ENCODE measurements around the gene UPF3A. TPM values are rescaled to one million over a fixed set of nuclear protein-coding genes. Genes with fewer than 3 reads are reported as not detected.

UPF3A gene
- total and polyA plus RNA-seq, 10 of the 15 experiments (the other 5 are each of a cell fraction or from before 2014, with no cell fraction given) = 18.6 to 61.5 (median 43.3) TPM

DNA sequence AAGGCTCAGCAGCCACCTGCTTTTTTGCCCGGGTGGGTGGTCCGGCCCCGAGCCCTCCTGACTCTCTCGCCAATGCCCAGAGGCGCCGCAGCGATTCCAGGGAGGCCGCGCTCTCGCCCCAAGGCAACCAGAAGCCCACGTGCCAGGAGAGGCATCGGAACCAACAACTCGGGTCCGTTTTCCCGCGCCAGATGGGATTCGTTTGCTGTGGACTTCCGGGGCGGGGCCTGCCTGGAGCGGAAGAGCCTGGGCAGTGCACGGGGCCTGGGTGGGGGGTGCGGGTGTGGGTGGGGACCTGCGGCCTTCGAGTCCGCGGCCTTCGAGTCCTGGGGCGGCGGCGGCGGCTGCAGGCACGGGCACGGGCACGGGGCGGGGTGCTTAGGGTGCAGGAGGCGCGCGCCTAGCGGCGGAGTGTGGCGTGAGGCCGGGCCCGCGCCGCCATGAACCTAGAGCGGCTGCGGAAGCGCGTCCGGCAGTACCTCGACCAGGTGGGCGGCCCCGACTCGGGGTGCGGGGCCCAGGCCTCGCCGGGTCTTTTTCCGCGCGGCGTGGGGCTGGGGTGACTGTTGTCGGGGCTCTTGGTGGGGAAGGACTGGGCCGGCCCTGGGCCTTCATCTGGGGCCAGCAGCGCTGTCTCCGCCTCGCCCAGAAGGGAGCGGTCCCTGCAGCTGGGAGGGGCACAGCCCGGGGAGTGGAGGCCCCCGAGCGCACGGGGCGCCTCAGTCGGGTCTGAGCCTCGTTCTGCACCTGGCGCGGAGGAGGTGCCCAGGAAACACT, 46.6 kb upstream of the UPF3A start, which contains the start of gene CDC16 (continued):
- TF ChIP-seq, protein P1, sequence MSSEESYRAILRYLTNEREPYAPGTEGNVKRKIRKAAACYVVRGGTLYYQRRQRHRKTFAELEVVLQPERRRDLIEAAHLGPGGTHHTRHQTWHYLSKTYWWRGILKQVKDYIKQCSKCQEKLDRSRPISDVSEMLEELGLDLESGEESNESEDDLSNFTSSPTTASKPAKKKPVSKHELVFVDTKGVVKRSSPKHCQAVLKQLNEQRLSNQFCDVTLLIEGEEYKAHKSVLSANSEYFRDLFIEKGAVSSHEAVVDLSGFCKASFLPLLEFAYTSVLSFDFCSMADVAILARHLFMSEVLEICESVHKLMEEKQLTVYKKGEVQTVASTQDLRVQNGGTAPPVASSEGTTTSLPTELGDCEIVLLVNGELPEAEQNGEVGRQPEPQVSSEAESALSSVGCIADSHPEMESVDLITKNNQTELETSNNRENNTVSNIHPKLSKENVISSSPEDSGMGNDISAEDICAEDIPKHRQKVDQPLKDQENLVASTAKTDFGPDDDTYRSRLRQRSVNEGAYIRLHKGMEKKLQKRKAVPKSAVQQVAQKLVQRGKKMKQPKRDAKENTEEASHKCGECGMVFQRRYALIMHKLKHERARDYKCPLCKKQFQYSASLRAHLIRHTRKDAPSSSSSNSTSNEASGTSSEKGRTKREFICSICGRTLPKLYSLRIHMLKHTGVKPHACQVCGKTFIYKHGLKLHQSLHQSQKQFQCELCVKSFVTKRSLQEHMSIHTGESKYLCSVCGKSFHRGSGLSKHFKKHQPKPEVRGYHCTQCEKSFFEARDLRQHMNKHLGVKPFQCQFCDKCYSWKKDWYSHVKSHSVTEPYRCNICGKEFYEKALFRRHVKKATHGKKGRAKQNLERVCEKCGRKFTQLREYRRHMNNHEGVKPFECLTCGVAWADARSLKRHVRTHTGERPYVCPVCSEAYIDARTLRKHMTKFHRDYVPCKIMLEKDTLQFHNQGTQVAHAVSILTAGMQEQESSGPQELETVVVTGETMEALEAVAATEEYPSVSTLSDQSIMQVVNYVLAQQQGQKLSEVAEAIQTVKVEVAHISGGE (CRISPR knock-in tag; IDR thresholded peaks at IDR 0.05) = peak; percentile 91
- TF ChIP-seq SREBF1 (IDR thresholded peaks at IDR 0.05; ENCODE audit: low read length) (no peak), BHLHE40 (IDR thresholded peaks at IDR 0.05; ENCODE audit: borderline replicate concordance in 1 of 2, low read depth in 2 of 2, low read length in 1 of 2) (peak; percentile 85 to 90), RB1 (IDR thresholded peaks at IDR 0.05; ENCODE audit: borderline replicate concordance) (peak; percentile 64; the same call in 1 of the 2 replicates), FOS (IDR thresholded peaks at IDR 0.05; ENCODE audit: borderline replicate concordance, extremely low read depth, insufficient read length) (no peak), TCF12 (IDR thresholded peaks at IDR 0.05; ENCODE audit: low read depth, low read length) (0 out of 2 replicates have a peak, but pooled peaks have one; percentile 61), MYB (IDR thresholded peaks at IDR 0.05; ENCODE audit: borderline replicate concordance, low read depth, low read length) (no peak), SPI1 (IDR thresholded peaks at IDR 0.05; ENCODE audit: borderline replicate concordance, insufficient read depth, low read depth, low read length) (no peak), POLR2A (IDR thresholded peaks at IDR 0.05; ENCODE audit: low read depth, low read length) (peak; percentile 86), IKZF2 (IDR thresholded peaks at IDR 0.05) (0 out of 4 replicates have a peak, but pooled peaks of 1 of the 2 experiments have one; percentile 41), FOXM1 (IDR thresholded peaks at IDR 0.05; ENCODE audit: low read depth, low read length) (no peak), HDAC6 (IDR thresholded peaks at IDR 0.05; ENCODE audit: unreplicated experiment) (no peak), SIN3A (IDR thresholded peaks at IDR 0.05; ENCODE audit: low read depth, low read length) (peak; percentile 29; the same call in 1 of the 2 replicates), STAT3 (IDR thresholded peaks at IDR 0.05; ENCODE audit: low read depth, low read length) (no peak)
- TF ChIP-seq, protein P2, sequence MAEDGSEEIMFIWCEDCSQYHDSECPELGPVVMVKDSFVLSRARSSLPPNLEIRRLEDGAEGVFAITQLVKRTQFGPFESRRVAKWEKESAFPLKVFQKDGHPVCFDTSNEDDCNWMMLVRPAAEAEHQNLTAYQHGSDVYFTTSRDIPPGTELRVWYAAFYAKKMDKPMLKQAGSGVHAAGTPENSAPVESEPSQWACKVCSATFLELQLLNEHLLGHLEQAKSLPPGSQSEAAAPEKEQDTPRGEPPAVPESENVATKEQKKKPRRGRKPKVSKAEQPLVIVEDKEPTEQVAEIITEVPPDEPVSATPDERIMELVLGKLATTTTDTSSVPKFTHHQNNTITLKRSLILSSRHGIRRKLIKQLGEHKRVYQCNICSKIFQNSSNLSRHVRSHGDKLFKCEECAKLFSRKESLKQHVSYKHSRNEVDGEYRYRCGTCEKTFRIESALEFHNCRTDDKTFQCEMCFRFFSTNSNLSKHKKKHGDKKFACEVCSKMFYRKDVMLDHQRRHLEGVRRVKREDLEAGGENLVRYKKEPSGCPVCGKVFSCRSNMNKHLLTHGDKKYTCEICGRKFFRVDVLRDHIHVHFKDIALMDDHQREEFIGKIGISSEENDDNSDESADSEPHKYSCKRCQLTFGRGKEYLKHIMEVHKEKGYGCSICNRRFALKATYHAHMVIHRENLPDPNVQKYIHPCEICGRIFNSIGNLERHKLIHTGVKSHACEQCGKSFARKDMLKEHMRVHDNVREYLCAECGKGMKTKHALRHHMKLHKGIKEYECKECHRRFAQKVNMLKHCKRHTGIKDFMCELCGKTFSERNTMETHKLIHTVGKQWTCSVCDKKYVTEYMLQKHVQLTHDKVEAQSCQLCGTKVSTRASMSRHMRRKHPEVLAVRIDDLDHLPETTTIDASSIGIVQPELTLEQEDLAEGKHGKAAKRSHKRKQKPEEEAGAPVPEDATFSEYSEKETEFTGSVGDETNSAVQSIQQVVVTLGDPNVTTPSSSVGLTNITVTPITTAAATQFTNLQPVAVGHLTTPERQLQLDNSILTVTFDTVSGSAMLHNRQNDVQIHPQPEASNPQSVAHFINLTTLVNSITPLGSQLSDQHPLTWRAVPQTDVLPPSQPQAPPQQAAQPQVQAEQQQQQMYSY (CRISPR knock-in tag; IDR thresholded peaks at IDR 0.05) = no peak
- TF ChIP-seq, protein P3, sequence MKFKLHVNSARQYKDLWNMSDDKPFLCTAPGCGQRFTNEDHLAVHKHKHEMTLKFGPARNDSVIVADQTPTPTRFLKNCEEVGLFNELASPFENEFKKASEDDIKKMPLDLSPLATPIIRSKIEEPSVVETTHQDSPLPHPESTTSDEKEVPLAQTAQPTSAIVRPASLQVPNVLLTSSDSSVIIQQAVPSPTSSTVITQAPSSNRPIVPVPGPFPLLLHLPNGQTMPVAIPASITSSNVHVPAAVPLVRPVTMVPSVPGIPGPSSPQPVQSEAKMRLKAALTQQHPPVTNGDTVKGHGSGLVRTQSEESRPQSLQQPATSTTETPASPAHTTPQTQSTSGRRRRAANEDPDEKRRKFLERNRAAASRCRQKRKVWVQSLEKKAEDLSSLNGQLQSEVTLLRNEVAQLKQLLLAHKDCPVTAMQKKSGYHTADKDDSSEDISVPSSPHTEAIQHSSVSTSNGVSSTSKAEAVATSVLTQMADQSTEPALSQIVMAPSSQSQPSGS (IDR thresholded peaks at IDR 0.05; ENCODE audit: low read length) = no peak
- TF ChIP-seq, protein P4, sequence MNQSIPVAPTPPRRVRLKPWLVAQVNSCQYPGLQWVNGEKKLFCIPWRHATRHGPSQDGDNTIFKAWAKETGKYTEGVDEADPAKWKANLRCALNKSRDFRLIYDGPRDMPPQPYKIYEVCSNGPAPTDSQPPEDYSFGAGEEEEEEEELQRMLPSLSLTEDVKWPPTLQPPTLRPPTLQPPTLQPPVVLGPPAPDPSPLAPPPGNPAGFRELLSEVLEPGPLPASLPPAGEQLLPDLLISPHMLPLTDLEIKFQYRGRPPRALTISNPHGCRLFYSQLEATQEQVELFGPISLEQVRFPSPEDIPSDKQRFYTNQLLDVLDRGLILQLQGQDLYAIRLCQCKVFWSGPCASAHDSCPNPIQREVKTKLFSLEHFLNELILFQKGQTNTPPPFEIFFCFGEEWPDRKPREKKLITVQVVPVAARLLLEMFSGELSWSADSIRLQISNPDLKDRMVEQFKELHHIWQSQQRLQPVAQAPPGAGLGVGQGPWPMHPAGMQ (IDR thresholded peaks at IDR 0.05; ENCODE audit: borderline replicate concordance) = no peak

All from GM12878 (cell line).